Measurements from ENCODE around the gene PSG5.
"Not testable (repeated sequence)": the region's sequence is repeated elsewhere in the genome, so short reads cannot be mapped to it uniquely, and the experiment has no call there.

PSG5 gene

GRCh38 chr19:43181869-43182771, 4.2 kb downstream of the PSG5 start:
- not testable (repeated sequence) for FAIRE-seq

GRCh38 chr19:43179569-43180147, 6.7 kb downstream of the PSG5 start:
- FAIRE-seq, result not testable (repeated sequence)

GRCh38 chr19:43178577-43178976, 7.8 kb downstream of the PSG5 start:
- not testable (repeated sequence) for FAIRE-seq

- not testable (repeated sequence) for FAIRE-seq
These were observed 20.4 kb downstream of the PSG5 start for GRCh38 chr19:43165906-43166305.

GRCh38 chr19:43163135-43163534, 23.2 kb downstream of the PSG5 start:
- FAIRE-seq, result not testable (repeated sequence)

- not testable (repeated sequence) for FAIRE-seq
These were observed 24.1 kb downstream of the PSG5 start for GRCh38 chr19:43162261-43162660.

- FAIRE-seq, result no peak
These were observed 34.1 kb downstream of the PSG5 start for GRCh38 chr19:43152214-43152613.

GRCh38 chr19:43149788-43150187, 36.5 kb downstream of the PSG5 start:
- FAIRE-seq, result not testable (repeated sequence)

GRCh38 chr19:43148233-43148632, 38.1 kb downstream of the PSG5 start:
- FAIRE-seq, result no peak

GRCh38 chr19:43141763-43142162, 44.6 kb downstream of the PSG5 start:
- FAIRE-seq, result not testable (repeated sequence)

GRCh38 chr19:43132696-43133095, 53.6 kb downstream of the PSG5 start:
- no peak for FAIRE-seq

- FAIRE-seq, result not testable (repeated sequence)
These were observed 55.0 kb downstream of the PSG5 start for GRCh38 chr19:43131281-43131842.

- FAIRE-seq, result not testable (repeated sequence)
These were observed 57.1 kb downstream of the PSG5 start for GRCh38 chr19:43129197-43129596.

- FAIRE-seq, result not testable (repeated sequence)
These were observed 59.0 kb downstream of the PSG5 start for GRCh38 chr19:43127336-43127735.

- FAIRE-seq, result no peak
These were observed 59.6 kb downstream of the PSG5 start for GRCh38 chr19:43126720-43127119.

GRCh38 chr19:43124360-43124759, 62.0 kb downstream of the PSG5 start:
- FAIRE-seq, result no peak

GRCh38 chr19:43120433-43121026, 65.8 kb downstream of the PSG5 start:
- not testable (repeated sequence) for FAIRE-seq

GRCh38 chr19:43119526-43119925, 66.8 kb downstream of the PSG5 start:
- FAIRE-seq, result not testable (repeated sequence)
